ENCODE results near the gene GADD45G.

DNA sequence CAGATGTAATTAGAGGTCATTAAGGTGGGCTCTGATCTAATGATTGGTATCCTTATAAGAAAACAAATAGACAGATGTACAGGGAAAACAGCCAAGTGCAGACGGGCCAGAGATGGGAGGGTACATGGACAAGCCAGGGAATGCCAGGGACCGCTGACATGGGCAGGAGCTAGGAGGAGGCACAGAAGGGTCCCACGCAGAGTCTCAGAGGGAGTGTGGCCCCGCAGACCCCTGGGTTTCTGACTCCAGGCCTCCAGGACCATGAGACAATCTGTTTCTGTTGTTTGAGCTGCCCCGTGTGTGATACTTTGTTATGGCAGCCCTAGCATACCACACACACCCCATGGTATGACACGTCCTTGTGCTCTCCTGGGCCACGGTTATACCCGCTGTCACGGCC, 29.1 kb downstream of the GADD45G start:
- TF ChIP-seq YY1 (IDR thresholded peaks at IDR 0.05; ENCODE audit: insufficient read depth, insufficient read length) (no peak), ZNF274 (IDR thresholded peaks at IDR 0.05; ENCODE audit: low read depth, low read length) (no peak)
